MG63 (cell line): ENCODE results near the gene WNT3A. TPM values are rescaled to one million over a fixed set of nuclear protein-coding genes. Genes with fewer than 3 reads are reported as not detected.

Experiments
- DNase-seq: peaks from one replicate; pipeline ENCODE4 v3.0.0-alpha.2; 2020
- H3K27me3 ChIP-seq: fragments of 250-450 bp; sonication (Bioruptor Pico); 2 replicates; pipeline ENCODE4 v1.5.1; 2020; ENCODE audit warnings: mild to moderate bottlenecking, moderate library complexity
- H3K36me3 ChIP-seq: fragments of 250-450 bp; sonication (Bioruptor Pico); 2 replicates; pipeline ENCODE4 v1.5.1; 2020; ENCODE audit warnings: mild to moderate bottlenecking, moderate library complexity
- H3K4me3 ChIP-seq: fragments of 250-450 bp; sonication (Bioruptor Pico); 2 replicates; pipeline ENCODE4 v1.5.1; 2020; ENCODE audit warnings: mild to moderate bottlenecking, moderate library complexity
- H3K9me3 ChIP-seq: fragments of 250-450 bp; sonication (Bioruptor Pico); 2 replicates; pipeline ENCODE4 v1.5.1; 2020; ENCODE audit warnings: mild to moderate bottlenecking, moderate library complexity
- total RNA-seq: library from RNA; depleted of rRNA; stranded (reverse); fragments of >200 nt; shearing (Covaris generic); gene quantifications from 2 replicates; pipeline ENCODE4 v1.2.3, GENCODE V29; 2014; ENCODE audit warnings: low replicate concordance

The WNT3A gene
- total RNA-seq, 1 experiment from 2014 or later, result not detected

GRCh38 chr1:228007801-228008341 lies 1.1 kb downstream of the WNT3A start:
- Histone ChIP-seq H3K36me3 (no peaks in the 10 kb centered on the region), H3K27me3 (peaks cover 42% of the 10 kb centered on the region), H3K4me3 (no peak overlapping the region), H3K9me3 (no peaks in the 10 kb centered on the region)
- DNase-seq, result no peak

- Histone ChIP-seq H3K4me3 (no peak overlapping the region), H3K36me3 (no peaks in the 10 kb centered on the region), H3K27me3 (peaks cover 42% of the 10 kb centered on the region), H3K9me3 (no peaks in the 10 kb centered on the region)
- no peak for DNase-seq
Observed at GRCh38 chr1:228008391-228009115, 1.8 kb downstream of the WNT3A start.

- Histone ChIP-seq H3K36me3 (no peaks in the 10 kb centered on the region), H3K9me3 (no peaks in the 10 kb centered on the region), H3K27me3 (peaks cover 42% of the 10 kb centered on the region), H3K4me3 (no peak overlapping the region)
- no peak for DNase-seq
Observed at GRCh38 chr1:228009116-228009827, 2.5 kb downstream of the WNT3A start.

GRCh38 chr1:228009828-228010775 lies 3.3 kb downstream of the WNT3A start:
- peaks cover 36% of the 10 kb centered on the region for H3K27me3 ChIP-seq
- H3K4me3 ChIP-seq, result no peak overlapping the region
- DNase-seq, result no peak
- H3K36me3 ChIP-seq, result no peaks in the 10 kb centered on the region
- H3K9me3 ChIP-seq, result no peaks in the 10 kb centered on the region

GRCh38 chr1:228010921-228011320 lies 4.1 kb downstream of the WNT3A start:
- DNase-seq, result no peak
- peaks cover 28% of the 10 kb centered on the region for H3K27me3 ChIP-seq
- no peaks in the 10 kb centered on the region for H3K36me3 ChIP-seq
- no peaks in the 10 kb centered on the region for H3K9me3 ChIP-seq
- no peak overlapping the region for H3K4me3 ChIP-seq

GRCh38 chr1:228011721-228012311 lies 5.0 kb downstream of the WNT3A start:
- no peaks in the 10 kb centered on the region for H3K36me3 ChIP-seq
- no peak overlapping the region for H3K4me3 ChIP-seq
- DNase-seq, result no peak
- H3K9me3 ChIP-seq, result no peaks in the 10 kb centered on the region
- peaks cover 22% of the 10 kb centered on the region for H3K27me3 ChIP-seq

- no peak for DNase-seq
- peaks cover 16% of the 10 kb centered on the region for H3K27me3 ChIP-seq
Observed at GRCh38 chr1:228012555-228012954, 5.8 kb downstream of the WNT3A start.

GRCh38 chr1:228013131-228013934 lies 6.5 kb downstream of the WNT3A start:
- no peaks in the 10 kb centered on the region for H3K9me3 ChIP-seq
- no peak overlapping the region for H3K4me3 ChIP-seq
- DNase-seq, result peak; percentile 92
- peaks cover 8% of the 10 kb centered on the region for H3K27me3 ChIP-seq
- no peaks in the 10 kb centered on the region for H3K36me3 ChIP-seq

More at GRCh38 chr1:228012555-228012954, 5.8 kb downstream of the WNT3A start:
- Histone ChIP-seq H3K4me3 (no peak overlapping the region), H3K36me3 (no peaks in the 10 kb centered on the region), H3K9me3 (no peaks in the 10 kb centered on the region)

GRCh38 chr1:228013935-228014930 lies 7.4 kb downstream of the WNT3A start:
- peak; percentile 65 for DNase-seq
- no peak overlapping the region for H3K4me3 ChIP-seq
- no peaks in the 10 kb centered on the region; the same call in 1 of the 2 replicates for H3K27me3 ChIP-seq
- no peaks in the 10 kb centered on the region for H3K9me3 ChIP-seq
- H3K36me3 ChIP-seq, result no peaks in the 10 kb centered on the region

GRCh38 chr1:228015276-228016180 lies 8.7 kb downstream of the WNT3A start:
- Histone ChIP-seq H3K36me3 (no peaks in the 10 kb centered on the region), H3K27me3 (no peaks in the 10 kb centered on the region), H3K4me3 (no peak overlapping the region), H3K9me3 (no peaks in the 10 kb centered on the region)
- peak; percentile 83 for DNase-seq

GRCh38 chr1:228016181-228016510 lies 9.3 kb downstream of the WNT3A start:
- no peaks in the 10 kb centered on the region for H3K9me3 ChIP-seq
- H3K27me3 ChIP-seq, result no peaks in the 10 kb centered on the region
- H3K36me3 ChIP-seq, result no peaks in the 10 kb centered on the region
- no peak for DNase-seq
- H3K4me3 ChIP-seq, result no peak overlapping the region

GRCh38 chr1:228016653-228017355 lies 10.0 kb downstream of the WNT3A start:
- DNase-seq, result no peak
- H3K4me3 ChIP-seq, result no peak overlapping the region

GRCh38 chr1:228017356-228018124 lies 10.7 kb downstream of the WNT3A start:
- DNase-seq, result no peak
- no peak overlapping the region for H3K4me3 ChIP-seq
- H3K36me3 ChIP-seq, result no peaks in the 10 kb centered on the region
- no peaks in the 10 kb centered on the region for H3K27me3 ChIP-seq
- no peaks in the 10 kb centered on the region for H3K9me3 ChIP-seq

More at GRCh38 chr1:228016653-228017355, 10.0 kb downstream of the WNT3A start:
- Histone ChIP-seq H3K27me3 (no peaks in the 10 kb centered on the region), H3K9me3 (no peaks in the 10 kb centered on the region), H3K36me3 (no peaks in the 10 kb centered on the region)
